ENCODE data around the gene PPP4C.
A peak's percentile ranks its signal among the peaks of the same experiment; 100 is the strongest.

The PPP4C gene

DNA sequence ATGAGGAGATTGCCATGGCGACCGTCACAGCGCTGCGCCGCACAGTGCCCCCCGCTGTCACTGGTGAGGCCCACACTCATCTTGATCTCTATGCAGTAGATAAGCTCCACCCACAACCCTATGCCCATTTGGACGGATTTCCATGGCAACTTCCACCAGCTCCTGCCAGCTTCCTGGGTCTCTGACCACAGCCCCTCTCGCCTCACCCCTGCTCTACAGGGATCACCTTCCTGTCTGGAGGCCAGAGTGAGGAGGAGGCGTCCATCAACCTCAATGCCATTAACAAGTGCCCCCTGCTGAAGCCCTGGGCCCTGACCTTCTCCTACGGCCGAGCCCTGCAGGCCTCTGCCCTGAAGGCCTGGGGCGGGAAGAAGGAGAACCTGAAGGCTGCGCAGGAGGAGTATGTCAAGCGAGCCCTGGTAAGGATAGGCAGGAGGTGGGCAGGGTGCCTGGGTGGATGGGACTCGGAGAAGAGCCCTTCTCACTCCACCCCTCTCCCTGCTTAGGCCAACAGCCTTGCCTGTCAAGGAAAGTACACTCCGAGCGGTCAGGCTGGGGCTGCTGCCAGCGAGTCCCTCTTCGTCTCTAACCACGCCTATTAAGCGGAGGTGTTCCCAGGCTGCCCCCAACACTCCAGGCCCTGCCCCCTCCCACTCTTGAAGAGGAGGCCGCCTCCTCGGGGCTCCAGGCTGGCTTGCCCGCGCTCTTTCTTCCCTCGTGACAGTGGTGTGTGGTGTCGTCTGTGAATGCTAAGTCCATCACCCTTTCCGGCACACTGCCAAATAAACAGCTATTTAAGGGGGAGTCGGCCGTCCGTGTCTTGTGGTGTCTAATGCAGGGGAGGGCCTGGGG lies 6.0 kb upstream of the PPP4C start:
- peaks cover 27% of the 10 kb centered on the region for H3K79me2 ChIP-seq (ENCODE audit: insufficient read depth, low read length)

DNA sequence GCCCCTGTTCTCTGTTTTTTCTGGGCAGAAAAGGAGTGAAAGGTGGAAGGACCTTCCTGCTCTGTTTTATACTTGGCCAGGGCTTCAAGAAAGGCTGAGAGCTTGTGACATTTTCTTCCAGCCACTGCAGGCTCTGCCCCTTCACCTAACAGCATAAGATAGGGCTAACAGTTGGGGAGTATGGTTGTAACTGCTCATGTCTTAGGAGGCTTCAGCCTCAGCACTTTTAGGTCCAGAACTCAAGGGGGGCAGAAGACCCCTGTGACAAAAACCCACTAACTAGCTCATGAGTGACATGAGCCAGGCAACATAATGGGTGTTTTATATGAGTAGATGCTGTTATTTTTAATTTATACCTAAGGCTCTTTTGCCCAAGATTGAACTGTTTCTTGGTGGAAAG lies 5.3 kb upstream of the PPP4C start:
- Histone ChIP-seq H3K9me2 (replicated peaks; ENCODE audit: insufficient read depth, low read length) (no peaks in the 10 kb centered on the region), H3K79me2 (ENCODE audit: insufficient read depth, low read length) (peaks cover 26% of the 10 kb centered on the region), H3K36me3 (ENCODE audit: low read length) (peaks cover 16% of the 10 kb centered on the region), H3K27me3 (ENCODE audit: low read length) (no peaks in the 10 kb centered on the region), H3F3A (ENCODE audit: insufficient read depth) (peaks cover 47% of the 10 kb centered on the region), H3K9ac (ENCODE audit: low read length) (no peak overlapping the region), H3K27ac (ENCODE audit: low read depth, low read length) (no peak overlapping the region), H3K4me3 (ENCODE audit: insufficient read depth, low read length, poor library complexity, severe bottlenecking) (no peak overlapping the region), H2AFZ (ENCODE audit: low read depth, low read length, severe bottlenecking) (no peak overlapping the region), H3K9me3 (ENCODE audit: insufficient read depth, low read length) (no peaks in the 10 kb centered on the region), H4K20me1 (ENCODE audit: low read depth, low read length) (no peaks in the 10 kb centered on the region; the same call in 1 of the 2 replicates), H3K4me2 (ENCODE audit: low read depth, low read length, poor library complexity, severe bottlenecking) (no peak overlapping the region)
- TF ChIP-seq, protein P1, sequence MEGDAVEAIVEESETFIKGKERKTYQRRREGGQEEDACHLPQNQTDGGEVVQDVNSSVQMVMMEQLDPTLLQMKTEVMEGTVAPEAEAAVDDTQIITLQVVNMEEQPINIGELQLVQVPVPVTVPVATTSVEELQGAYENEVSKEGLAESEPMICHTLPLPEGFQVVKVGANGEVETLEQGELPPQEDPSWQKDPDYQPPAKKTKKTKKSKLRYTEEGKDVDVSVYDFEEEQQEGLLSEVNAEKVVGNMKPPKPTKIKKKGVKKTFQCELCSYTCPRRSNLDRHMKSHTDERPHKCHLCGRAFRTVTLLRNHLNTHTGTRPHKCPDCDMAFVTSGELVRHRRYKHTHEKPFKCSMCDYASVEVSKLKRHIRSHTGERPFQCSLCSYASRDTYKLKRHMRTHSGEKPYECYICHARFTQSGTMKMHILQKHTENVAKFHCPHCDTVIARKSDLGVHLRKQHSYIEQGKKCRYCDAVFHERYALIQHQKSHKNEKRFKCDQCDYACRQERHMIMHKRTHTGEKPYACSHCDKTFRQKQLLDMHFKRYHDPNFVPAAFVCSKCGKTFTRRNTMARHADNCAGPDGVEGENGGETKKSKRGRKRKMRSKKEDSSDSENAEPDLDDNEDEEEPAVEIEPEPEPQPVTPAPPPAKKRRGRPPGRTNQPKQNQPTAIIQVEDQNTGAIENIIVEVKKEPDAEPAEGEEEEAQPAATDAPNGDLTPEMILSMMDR (IDR thresholded peaks at IDR 0.05; ENCODE audit: insufficient read depth, low read length, poor library complexity, severe bottlenecking) = no peak
- no peak for TF ChIP-seq EZH2phosphoT487 (conservative IDR thresholded peaks at IDR 0.05; ENCODE audit: low read length)

More for the DNA sequence above, 6.0 kb upstream of the PPP4C start:
- no peak overlapping the region for H2AFZ ChIP-seq (ENCODE audit: low read depth, low read length, severe bottlenecking)
- TF ChIP-seq, protein P1 (IDR thresholded peaks at IDR 0.05; ENCODE audit: insufficient read depth, low read length, poor library complexity, severe bottlenecking) = no peak
- TF ChIP-seq EZH2phosphoT487 (conservative IDR thresholded peaks at IDR 0.05; ENCODE audit: low read length) = no peak
- no peaks in the 10 kb centered on the region for H3K9me3 ChIP-seq (ENCODE audit: insufficient read depth, low read length)
- H3K9ac ChIP-seq (ENCODE audit: low read length) = no peak overlapping the region
- no peaks in the 10 kb centered on the region for H3K27me3 ChIP-seq (ENCODE audit: low read length)
- peaks cover 16% of the 10 kb centered on the region for H3K36me3 ChIP-seq (ENCODE audit: low read length)
- H4K20me1 ChIP-seq (ENCODE audit: low read depth, low read length) = no peaks in the 10 kb centered on the region; the same call in 1 of the 2 replicates
- peaks cover 40% of the 10 kb centered on the region for H3F3A ChIP-seq (ENCODE audit: insufficient read depth)
- H3K9me2 ChIP-seq (replicated peaks; ENCODE audit: insufficient read depth, low read length) = no peaks in the 10 kb centered on the region
- H3K4me2 ChIP-seq (ENCODE audit: low read depth, low read length, poor library complexity, severe bottlenecking) = no peak overlapping the region
- no peak overlapping the region for H3K27ac ChIP-seq (ENCODE audit: low read depth, low read length)
- no peak overlapping the region for H3K4me3 ChIP-seq (ENCODE audit: insufficient read depth, low read length, poor library complexity, severe bottlenecking)

DNA sequence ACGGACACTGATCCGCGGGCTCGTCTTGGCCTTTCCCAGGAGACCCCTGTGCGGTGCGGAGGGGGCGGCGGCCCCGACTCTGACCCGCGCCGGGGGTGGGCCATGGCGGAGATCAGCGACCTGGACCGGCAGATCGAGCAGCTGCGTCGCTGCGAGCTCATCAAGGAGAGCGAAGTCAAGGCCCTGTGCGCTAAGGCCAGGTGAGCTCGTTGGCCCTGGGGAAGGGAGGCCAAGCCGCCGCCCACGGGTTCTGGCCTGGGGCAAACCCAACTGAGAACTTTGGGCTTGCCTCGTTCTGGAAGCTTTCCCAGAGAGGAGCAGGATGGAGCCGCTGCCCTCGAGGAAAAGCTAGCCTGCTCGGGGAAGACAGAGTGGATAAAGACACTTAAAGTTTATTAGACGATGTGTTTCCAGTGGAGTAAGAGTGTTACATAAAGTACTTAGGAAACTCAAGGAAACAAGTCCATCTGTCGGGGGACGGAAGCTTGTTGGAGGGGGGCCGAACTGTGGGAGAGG lies 540 bp downstream of the PPP4C start:
- TF ChIP-seq, protein P1 (IDR thresholded peaks at IDR 0.05; ENCODE audit: insufficient read depth, low read length, poor library complexity, severe bottlenecking) = no peak
- TF ChIP-seq EZH2phosphoT487 (conservative IDR thresholded peaks at IDR 0.05; ENCODE audit: low read length) = no peak
- Histone ChIP-seq H3K36me3 (ENCODE audit: low read length) (no peaks in the 10 kb centered on the region), H3K27ac (ENCODE audit: low read depth, low read length) (peak overlapping the region; percentile 85), H3K9me3 (ENCODE audit: insufficient read depth, low read length) (no peaks in the 10 kb centered on the region), H4K20me1 (ENCODE audit: low read depth, low read length) (no peaks in the 10 kb centered on the region; the same call in 1 of the 2 replicates), H3K9me2 (replicated peaks; ENCODE audit: insufficient read depth, low read length) (no peaks in the 10 kb centered on the region), H3K4me2 (ENCODE audit: low read depth, low read length, poor library complexity, severe bottlenecking) (peak overlapping the region; percentile 94), H3K4me3 (ENCODE audit: insufficient read depth, low read length, poor library complexity, severe bottlenecking) (peak overlapping the region; percentile 84), H2AFZ (ENCODE audit: low read depth, low read length, severe bottlenecking) (peak overlapping the region; percentile 4), H3K79me2 (ENCODE audit: insufficient read depth, low read length) (peaks cover 47% of the 10 kb centered on the region), H3F3A (ENCODE audit: insufficient read depth) (peaks cover 41% of the 10 kb centered on the region), H3K9ac (ENCODE audit: low read length) (peak overlapping the region; percentile 97), H3K27me3 (ENCODE audit: low read length) (no peaks in the 10 kb centered on the region)

Data from SU-DHL-6 (cell line).